Activated T-cell treated with anti-CD3 and anti-CD28 coated beads, Interleukin-2, amount 50 U/mL, for 4 hours (primary cell): ENCODE measurements around the gene ICAM4. TPM values are rescaled to one million over a fixed set of nuclear protein-coding genes. Genes with fewer than 3 reads are reported as not detected.

Experiments
- ATAC-seq, 2 donors: fragments of 200-7000 bp; cut with Tn5 transposase; one replicate each; pipeline ENCODE4 v1.10.0; 2021
- DNase-seq: peaks from one replicate; pipeline ENCODE4 v3.0.0-alpha.2; 2020
- H3K27me3 Mint-ChIP-seq: one replicate; pipeline ENCODE4 v1.8.0; 2021; ENCODE audit warnings: low read depth, mixed read lengths
- H3K36me3 Mint-ChIP-seq: one replicate; pipeline ENCODE4 v1.8.0; 2022; ENCODE audit warnings: mixed read lengths; ENCODE audit not compliant: insufficient read depth
- H3K4me1 Mint-ChIP-seq: one replicate; pipeline ENCODE4 v1.8.0; 2021; ENCODE audit warnings: low read depth, mixed read lengths
- H3K4me3 Mint-ChIP-seq: one replicate; pipeline ENCODE4 v1.8.0; 2021; ENCODE audit warnings: mild to moderate bottlenecking, moderate library complexity, mixed read lengths
- H3K9me3 Mint-ChIP-seq: one replicate; pipeline ENCODE4 v1.8.0; 2021; ENCODE audit warnings: mixed read lengths
- total RNA-seq, 3 donors: library from RNA; stranded (reverse); gene quantifications; one replicate each; pipeline ENCODE4 v1.2.1, GENCODE V29; 2021

The ICAM4 gene
- total RNA-seq, 3 donors from 2014 or later, result 0.27 to 0.53 (median 0.38) TPM

DNA sequence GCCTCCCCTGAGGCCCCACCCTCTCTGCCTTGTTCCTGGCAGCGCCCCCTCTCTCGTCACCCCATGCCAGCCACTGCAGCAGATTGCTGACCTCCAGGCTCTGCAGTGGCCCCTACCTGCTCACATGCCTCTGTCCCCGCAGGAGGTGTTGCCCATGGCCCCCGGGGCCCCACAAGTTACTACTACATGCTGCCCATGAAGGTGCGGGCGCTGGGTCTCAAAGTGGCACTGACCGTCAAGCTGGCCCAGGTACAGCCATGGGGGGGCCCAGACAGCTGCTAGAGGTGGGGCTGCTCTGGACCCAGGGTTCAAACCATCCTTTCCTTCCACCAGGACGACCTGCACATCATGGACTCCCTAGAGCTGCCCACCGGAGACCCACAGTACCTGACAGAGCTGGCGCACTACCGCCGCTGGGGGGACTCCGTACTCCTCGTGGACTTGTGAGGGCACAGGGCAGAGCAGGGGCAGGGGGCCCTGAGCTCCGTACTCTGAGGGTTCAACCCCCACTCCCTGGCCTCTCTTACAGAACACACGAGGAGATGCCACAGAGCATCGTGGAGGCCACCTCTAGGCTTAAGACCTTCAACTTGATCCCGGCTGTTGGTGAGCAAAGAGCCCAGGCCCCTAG is 28.6 kb upstream of the ICAM4 start:
- Mint-ChIP-seq H3K27me3 (no peaks in the 10 kb centered on the region), H3K4me1 (peaks cover 19% of the 10 kb centered on the region), H3K4me3 (no peak overlapping the region), H3K9me3 (no peaks in the 10 kb centered on the region), H3K36me3 (peaks cover 35% of the 10 kb centered on the region)
- DNase-seq, result no peak
- ATAC-seq, result no peak

DNA sequence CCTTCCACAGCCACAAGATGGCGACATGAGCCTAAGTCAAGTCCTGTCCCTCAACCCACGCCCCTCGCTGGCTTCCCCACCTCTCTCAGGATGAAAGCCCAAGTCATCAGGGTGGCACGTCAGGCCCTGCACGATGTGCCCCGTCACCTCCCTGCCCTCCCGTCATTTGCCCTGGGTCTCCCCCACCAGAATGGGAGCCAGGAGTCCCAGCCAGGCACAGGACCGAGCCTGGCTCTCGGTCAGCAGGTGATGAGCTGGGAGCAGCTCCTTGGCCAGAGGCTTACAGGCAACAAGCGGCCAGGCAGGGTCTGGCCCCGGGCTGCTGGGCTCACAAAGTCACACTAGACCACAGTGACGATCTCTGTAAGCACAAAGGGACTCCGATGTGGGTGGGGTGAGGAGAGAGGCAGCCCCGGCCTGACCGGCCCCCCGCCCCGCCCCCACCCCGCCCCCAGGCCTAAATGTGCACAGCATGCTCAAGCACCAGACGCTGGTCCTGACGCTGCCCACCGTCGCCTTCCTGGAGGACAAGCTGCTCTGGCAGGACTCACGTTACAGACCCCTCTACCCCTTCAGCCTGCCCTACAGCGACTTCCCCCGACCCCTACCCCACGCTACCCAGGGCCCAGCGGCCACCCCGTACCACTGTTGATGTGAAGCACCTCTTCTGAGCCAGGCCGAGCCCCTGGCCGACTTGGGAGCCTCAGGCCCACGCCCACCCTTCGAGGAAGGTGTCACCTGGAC is 27.4 kb upstream of the ICAM4 start:
- DNase-seq (peak; percentile 87), ATAC-seq (peak; percentile 76 to 79)
- Mint-ChIP-seq H3K36me3 (peaks cover 28% of the 10 kb centered on the region), H3K27me3 (no peaks in the 10 kb centered on the region), H3K4me3 (peak overlapping the region; percentile 19), H3K9me3 (no peaks in the 10 kb centered on the region), H3K4me1 (peaks cover 17% of the 10 kb centered on the region)

DNA sequence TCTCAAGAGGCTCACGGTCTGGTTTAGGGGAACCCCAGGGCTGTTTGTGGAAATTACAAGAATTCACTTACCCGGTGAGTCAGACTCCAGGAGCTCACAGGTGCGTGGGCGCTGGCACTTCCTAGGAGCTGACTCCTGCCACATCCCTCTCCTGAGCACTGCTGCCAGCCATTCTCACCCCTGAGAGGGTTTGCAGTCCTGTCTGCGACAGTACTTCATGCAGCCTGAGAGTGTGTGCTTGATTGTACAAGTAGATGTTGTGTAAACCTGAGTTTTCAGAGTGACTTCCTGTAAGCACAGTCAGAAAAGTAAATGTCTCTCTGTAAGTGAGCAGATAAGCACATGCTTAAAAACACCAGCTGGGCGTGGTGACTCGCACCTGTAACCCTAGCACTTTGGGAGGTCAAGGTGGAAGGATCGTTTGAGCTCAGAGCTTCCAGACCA is 26.6 kb upstream of the ICAM4 start:
- ATAC-seq, result peak; percentile 70 to 75
- peaks cover 24% of the 10 kb centered on the region for H3K36me3 Mint-ChIP-seq
- peak overlapping the region; percentile 16 for H3K4me3 Mint-ChIP-seq
- H3K4me1 Mint-ChIP-seq, result peaks cover 17% of the 10 kb centered on the region
- no peaks in the 10 kb centered on the region for H3K27me3 Mint-ChIP-seq
- no peaks in the 10 kb centered on the region for H3K9me3 Mint-ChIP-seq
- DNase-seq, result peak; percentile 49

DNA sequence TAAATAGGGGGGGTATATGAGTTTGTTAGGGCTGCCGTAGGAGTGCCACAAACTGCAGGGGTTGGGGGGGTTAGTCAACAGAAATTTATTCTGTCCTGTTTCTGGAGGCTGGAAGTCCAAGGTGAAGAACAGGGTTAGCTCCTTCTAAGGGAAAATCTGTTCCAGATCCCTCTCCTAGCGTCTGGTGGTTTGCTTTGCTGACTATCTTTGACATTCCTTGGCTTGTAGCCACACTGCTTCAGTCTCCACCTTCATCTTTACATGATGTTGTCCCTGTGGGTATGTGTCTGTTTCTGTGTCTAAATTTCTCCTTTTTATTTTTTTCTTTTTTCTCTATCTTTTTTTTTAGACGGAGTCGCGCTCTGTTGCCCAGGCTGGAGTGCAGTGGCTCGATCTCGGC is 24.0 kb upstream of the ICAM4 start:
- no peak for DNase-seq
- H3K27me3 Mint-ChIP-seq, result no peaks in the 10 kb centered on the region
- ATAC-seq, result no peak
- no peak overlapping the region for H3K4me3 Mint-ChIP-seq
- H3K9me3 Mint-ChIP-seq, result no peaks in the 10 kb centered on the region
- peaks cover 7% of the 10 kb centered on the region for H3K36me3 Mint-ChIP-seq
- H3K4me1 Mint-ChIP-seq, result peaks cover 14% of the 10 kb centered on the region

DNA sequence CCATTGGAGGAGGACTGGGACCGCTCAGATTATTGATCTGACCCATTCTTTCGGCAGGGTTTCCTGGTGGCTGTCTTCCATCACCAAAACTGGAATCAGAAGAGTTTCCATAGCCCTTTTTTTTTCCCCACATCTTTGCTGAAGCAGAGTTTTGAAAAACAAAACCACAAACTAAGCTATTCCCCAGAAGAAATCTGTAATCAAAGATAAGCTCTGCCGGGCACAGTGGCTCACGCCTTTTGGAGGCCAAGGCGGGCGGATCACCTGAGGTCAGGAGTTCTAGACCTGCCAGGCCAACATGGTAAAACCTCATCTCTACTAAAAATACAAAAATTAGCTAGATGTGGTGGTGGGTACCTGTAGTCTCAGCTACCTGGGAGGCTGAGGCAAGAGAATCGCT is 20.0 kb upstream of the ICAM4 start:
- Mint-ChIP-seq H3K4me3 (no peak overlapping the region), H3K4me1 (peaks cover 16% of the 10 kb centered on the region), H3K27me3 (no peaks in the 10 kb centered on the region), H3K36me3 (no peaks in the 10 kb centered on the region), H3K9me3 (no peaks in the 10 kb centered on the region)
- no peak for DNase-seq
- ATAC-seq, result no peak

DNA sequence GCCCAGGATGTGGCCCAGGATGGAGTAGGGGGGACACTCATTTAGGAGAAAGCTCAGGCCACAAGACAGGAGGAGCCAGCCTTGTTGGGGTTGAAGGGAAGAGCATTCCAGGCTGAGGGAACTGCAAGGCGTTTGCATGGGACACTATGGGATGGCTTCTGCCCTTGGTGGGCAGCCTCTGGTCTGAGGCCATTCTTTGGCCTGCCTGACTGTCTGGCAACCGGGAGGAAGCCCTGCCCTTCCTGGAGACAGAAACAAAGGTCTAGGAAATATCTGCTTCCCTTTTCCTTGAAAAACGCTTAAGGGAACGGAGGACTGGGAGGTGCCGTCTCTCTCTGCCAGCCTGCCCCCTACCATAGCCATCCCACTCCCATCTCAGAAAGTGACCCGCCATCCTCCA is 18.7 kb upstream of the ICAM4 start:
- H3K4me3 Mint-ChIP-seq, result no peak overlapping the region
- ATAC-seq, result no peak
- DNase-seq, result no peak
- no peaks in the 10 kb centered on the region for H3K36me3 Mint-ChIP-seq
- peaks cover 22% of the 10 kb centered on the region for H3K4me1 Mint-ChIP-seq
- no peaks in the 10 kb centered on the region for H3K27me3 Mint-ChIP-seq
- H3K9me3 Mint-ChIP-seq, result no peaks in the 10 kb centered on the region

DNA sequence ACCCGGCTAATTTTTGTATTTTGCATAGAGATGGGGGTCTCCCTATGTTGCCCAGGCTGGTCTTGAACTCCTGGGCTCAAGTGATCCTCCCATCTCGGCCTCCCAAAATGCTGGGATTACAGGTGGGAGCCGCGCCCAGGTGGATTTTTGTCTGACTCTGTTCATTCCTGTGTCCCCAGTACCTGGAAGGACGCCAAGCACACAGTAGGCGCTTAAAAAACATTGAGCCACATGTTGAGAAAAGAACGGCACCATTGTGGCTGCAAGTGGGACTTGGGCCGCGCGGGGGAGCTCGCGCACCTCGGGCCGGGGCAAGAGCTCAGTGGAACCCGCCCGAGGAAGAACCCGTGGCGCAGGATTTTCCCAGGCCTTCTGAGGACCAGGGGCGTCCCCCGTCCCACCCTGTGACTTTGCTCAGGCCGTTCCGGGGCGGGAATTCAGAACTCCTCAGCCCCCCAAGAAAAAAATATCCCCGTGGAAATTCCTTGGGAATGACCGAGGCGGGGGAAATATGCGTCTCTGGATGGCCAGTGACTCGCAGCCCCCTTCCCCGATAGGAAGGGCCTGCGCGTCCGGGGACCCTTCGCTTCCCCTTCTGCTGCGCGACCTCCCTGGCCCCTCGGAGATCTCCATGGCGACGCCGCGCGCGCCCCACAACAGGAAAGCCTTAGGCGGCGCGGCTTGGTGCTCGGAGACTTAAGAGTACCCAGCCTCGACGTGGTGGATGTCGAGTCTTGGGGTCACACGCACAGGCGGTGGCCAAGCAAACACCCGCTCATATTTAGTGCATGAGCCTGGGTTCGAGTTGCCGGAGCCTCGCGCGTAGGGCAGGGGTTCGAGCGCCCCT is 17.2 kb upstream of the ICAM4 start:
- no peaks in the 10 kb centered on the region for H3K9me3 Mint-ChIP-seq
- H3K27me3 Mint-ChIP-seq, result no peaks in the 10 kb centered on the region
- peak overlapping the region; percentile 83 for H3K4me3 Mint-ChIP-seq
- H3K36me3 Mint-ChIP-seq, result peaks cover 4% of the 10 kb centered on the region
- ATAC-seq (peak; percentile 58 to 71), DNase-seq (peak; percentile 86)
- peaks cover 24% of the 10 kb centered on the region for H3K4me1 Mint-ChIP-seq

DNA sequence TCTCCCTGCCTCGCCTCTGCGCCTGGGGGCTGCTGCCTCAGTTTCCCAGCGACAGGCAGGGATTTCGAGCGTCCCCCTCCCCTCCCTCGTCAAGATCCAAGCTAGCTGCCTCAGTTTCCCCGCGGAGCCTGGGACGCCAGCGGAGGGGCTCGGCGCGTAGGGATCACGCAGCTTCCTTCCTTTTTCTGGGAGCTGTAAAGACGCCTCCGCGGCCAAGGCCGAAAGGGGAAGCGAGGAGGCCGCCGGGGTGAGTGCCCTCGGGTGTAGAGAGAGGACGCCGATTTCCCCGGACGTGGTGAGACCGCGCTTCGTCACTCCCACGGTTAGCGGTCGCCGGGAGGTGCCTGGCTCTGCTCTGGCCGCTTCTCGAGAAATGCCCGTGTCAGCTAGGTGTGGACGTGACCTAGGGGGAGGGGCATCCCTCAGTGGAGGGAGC is 16.6 kb upstream of the ICAM4 start:
- Mint-ChIP-seq H3K27me3 (no peaks in the 10 kb centered on the region), H3K4me3 (peak overlapping the region; percentile 83), H3K9me3 (no peaks in the 10 kb centered on the region), H3K4me1 (peaks cover 26% of the 10 kb centered on the region), H3K36me3 (peaks cover 9% of the 10 kb centered on the region)
- peak; percentile 57 for DNase-seq
- ATAC-seq, result peak; percentile 50 to 66

DNA sequence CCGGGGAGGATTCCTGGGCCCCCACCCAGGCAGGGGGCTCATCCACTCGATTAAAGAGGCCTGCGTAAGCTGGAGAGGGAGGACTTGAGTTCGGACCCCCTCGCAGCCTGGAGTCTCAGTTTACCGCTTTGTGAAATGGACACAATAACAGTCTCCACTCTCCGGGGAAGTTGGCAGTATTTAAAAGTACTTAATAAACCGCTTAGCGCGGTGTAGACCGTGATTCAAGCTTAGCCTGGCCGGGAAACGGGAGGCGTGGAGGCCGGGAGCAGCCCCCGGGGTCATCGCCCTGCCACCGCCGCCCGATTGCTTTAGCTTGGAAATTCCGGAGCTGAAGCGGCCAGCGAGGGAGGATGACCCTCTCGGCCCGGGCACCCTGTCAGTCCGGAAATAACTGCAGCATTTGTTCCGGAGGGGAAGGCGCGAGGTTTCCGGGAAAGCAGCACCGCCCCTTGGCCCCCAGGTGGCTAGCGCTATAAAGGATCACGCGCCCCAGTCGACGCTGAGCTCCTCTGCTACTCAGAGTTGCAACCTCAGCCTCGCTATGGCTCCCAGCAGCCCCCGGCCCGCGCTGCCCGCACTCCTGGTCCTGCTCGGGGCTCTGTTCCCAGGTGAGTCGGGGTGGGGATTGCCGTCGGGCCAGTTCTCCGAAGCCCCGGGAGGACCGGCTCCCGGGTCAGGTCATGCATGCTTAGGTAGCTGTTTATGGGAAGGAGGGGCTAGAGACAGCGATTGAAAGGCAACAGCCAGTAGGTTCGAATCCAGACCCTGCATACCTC is 15.9 kb upstream of the ICAM4 start, which contains the start of gene ICAM1:
Gene ICAM1 (plus strand): TSS at position 505 of the 779 bp plus-strand sequence. CDS start 40 bp downstream, at position 545.
- ATAC-seq, result peak; percentile 65
- Mint-ChIP-seq H3K4me3 (peak within 1 kb of the TSS; percentile 83), H3K27me3 (no peaks in the 10 kb centered on the region), H3K4me1 (peaks cover 26% of the 10 kb centered on the region), H3K9me3 (no peaks in the 10 kb centered on the region), H3K36me3 (peaks cover 10% of the 10 kb centered on the region)
- DNase-seq, result peak; percentile 70

DNA sequence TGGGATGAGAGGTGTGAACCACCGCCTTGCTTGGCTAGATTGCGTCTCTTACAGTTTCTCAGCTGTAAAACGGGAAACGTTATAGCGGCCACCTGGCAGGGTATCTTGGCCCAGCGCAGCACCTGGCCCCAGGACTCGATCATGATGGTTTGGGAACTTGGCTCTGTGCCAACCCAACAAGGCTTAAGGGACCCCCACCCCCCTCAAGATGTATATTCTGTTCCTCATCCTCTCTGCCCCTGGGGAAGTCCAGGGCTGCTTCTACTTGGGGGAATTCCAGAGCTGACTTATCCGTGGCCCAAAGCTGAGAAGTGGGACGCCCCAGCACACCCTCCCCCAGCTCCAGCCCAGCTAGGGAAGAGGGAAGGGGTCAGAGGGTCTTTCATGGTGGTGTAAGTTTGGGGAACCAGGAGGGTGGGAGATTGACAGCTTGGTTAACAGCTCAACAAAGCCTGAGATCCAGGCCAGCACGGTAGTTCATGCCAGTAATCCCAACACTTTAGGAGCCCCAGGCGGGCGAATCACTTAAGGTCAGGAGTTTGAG is 15.1 kb upstream of the ICAM4 start:
- Mint-ChIP-seq H3K4me3 (peak overlapping the region; percentile 83), H3K4me1 (peaks cover 26% of the 10 kb centered on the region), H3K36me3 (peaks cover 10% of the 10 kb centered on the region), H3K9me3 (no peaks in the 10 kb centered on the region), H3K27me3 (no peaks in the 10 kb centered on the region)
- ATAC-seq, result peak; percentile 39 to 41
- peak; percentile 44 for DNase-seq

DNA sequence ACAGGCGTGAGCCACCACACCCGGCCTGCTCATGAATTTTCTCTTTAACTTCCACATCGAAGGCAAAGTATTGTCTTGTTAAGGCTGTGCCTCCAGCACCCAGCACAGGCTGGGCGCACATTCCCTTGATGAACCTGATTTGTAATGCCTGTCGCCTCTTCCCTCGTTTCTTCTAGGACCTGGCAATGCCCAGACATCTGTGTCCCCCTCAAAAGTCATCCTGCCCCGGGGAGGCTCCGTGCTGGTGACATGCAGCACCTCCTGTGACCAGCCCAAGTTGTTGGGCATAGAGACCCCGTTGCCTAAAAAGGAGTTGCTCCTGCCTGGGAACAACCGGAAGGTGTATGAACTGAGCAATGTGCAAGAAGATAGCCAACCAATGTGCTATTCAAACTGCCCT is 12.2 kb upstream of the ICAM4 start:
- Mint-ChIP-seq H3K36me3 (peaks cover 16% of the 10 kb centered on the region), H3K27me3 (no peaks in the 10 kb centered on the region), H3K4me3 (peak overlapping the region; percentile 24), H3K9me3 (no peaks in the 10 kb centered on the region), H3K4me1 (peaks cover 26% of the 10 kb centered on the region)
- DNase-seq, result no peak
- no peak for ATAC-seq

DNA sequence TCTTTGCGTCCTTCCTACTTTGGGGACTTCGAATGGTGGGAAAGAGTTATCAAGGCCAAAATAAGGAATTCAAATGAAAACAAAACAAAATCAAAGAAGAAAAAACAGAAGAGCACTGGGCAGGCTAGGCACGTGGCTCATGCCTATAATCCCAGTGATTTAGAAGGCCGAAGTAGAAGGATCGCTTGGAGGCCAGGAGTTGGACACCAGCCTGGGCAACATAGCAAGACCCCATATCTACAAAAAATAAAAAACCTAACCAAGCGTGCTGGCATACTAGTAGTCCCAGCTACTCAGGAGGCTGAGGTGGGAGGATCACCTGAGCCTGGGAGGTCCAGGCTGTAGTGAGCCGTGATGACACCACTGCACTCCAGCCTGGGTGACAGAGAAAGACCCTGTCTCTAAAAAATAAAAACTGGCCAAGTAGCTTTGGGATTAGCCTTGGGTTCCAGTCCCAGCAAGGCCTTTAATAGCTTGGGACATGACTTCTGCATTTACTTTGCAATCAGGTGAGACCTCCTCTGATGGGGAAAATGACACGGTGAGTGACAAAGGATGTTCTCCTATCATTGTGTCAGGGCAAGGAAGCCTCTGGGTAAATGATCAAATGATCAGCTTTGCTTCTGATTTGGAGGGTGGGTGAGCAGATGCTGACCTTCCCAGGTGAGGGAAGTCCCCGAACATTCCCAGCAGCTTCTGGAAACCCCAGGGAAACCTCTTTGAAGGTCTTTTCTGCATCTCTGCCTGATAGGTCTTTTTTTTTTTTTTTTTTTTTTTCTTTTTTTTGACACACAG is 8.8 kb upstream of the ICAM4 start:
- H3K36me3 Mint-ChIP-seq, result peaks cover 19% of the 10 kb centered on the region

DNA sequence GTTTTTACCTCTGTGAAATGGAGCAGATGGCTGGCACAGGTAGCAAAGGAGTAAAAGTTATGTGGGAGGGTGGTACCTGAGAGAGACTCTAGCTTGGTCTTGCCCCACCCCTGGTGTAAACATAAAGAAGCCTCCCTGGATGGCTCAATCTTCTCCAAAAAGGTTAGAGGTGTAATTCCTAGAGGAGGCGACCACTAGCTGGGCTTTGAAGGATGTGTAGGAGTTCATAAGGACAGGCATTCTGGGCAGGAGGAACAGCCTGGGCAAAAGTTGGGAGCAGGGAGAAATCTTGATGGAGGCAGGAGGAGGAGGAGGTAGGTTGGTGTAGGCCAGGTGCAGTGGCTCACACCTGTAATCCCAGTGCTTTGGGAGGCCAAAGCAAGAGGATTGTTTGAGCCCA is 7.8 kb upstream of the ICAM4 start:
- Mint-ChIP-seq H3K36me3 (peaks cover 20% of the 10 kb centered on the region), H3K9me3 (no peaks in the 10 kb centered on the region), H3K27me3 (no peaks in the 10 kb centered on the region), H3K4me3 (no peak overlapping the region), H3K4me1 (peaks cover 10% of the 10 kb centered on the region)
- DNase-seq (no peak), ATAC-seq (no peak)

More for the DNA sequence above, 8.8 kb upstream of the ICAM4 start:
- ATAC-seq (no peak), DNase-seq (no peak)
- Mint-ChIP-seq H3K27me3 (no peaks in the 10 kb centered on the region), H3K4me3 (no peak overlapping the region), H3K4me1 (peaks cover 11% of the 10 kb centered on the region), H3K9me3 (no peaks in the 10 kb centered on the region)
